Subcutaneous abdominal adipose tissue (tissue), 5 donors: ENCODE measurements around the gene DENND10.
"Not testable (repeated sequence)": the region's sequence is repeated elsewhere in the genome, so short reads cannot be mapped to it uniquely, and the experiment has no call there.

ENCODE experiments used
- H3K27ac ChIP-seq: one replicate; pipeline ENCODE4 v1.7.0; 2013; ENCODE audit warnings: low read depth, mild to moderate bottlenecking, inconsistent platforms, low read length, moderate library complexity
- H3K27me3 ChIP-seq, 5 donors: one replicate each; pipeline ENCODE4 v1.7.0; 2013; ENCODE audit warnings: low read length in 5 of 5, inconsistent platforms in 1 of 5; ENCODE audit not compliant: control insufficient read depth in 5 of 5, insufficient read depth in 4 of 5
- H3K36me3 ChIP-seq, 5 donors: one replicate each; pipeline ENCODE4 v1.7.0; 2013; ENCODE audit warnings: low read length in 5 of 5; ENCODE audit not compliant: control insufficient read depth in 5 of 5, insufficient read depth in 5 of 5
- H3K4me1 ChIP-seq, 5 donors: one replicate each; pipeline ENCODE4 v1.7.0; 2013; ENCODE audit warnings: low read length in 5 of 5, mild to moderate bottlenecking in 3 of 5, moderate library complexity in 1 of 5; ENCODE audit not compliant: control insufficient read depth in 5 of 5, insufficient read depth in 5 of 5
- H3K4me3 ChIP-seq, 5 donors: one replicate each; pipeline ENCODE4 v1.7.0; 2013; ENCODE audit warnings: low read length in 5 of 5, low read depth in 1 of 5
- H3K9ac ChIP-seq, 5 donors: one replicate each; pipeline ENCODE4 v1.7.0; 2013; ENCODE audit warnings: low read length in 5 of 5, mild to moderate bottlenecking in 4 of 5, moderate library complexity in 3 of 5
- H3K9me3 ChIP-seq, 5 donors: one replicate each; pipeline ENCODE4 v1.7.0; 2013; ENCODE audit warnings: low read length in 5 of 5; ENCODE audit not compliant: control insufficient read depth in 5 of 5
- donor health status: healthy.
- donor health status: healthy.
- donor health status: healthy.
- donor health status: healthy.
- donor health status: healthy.

The DENND10 gene

DNA sequence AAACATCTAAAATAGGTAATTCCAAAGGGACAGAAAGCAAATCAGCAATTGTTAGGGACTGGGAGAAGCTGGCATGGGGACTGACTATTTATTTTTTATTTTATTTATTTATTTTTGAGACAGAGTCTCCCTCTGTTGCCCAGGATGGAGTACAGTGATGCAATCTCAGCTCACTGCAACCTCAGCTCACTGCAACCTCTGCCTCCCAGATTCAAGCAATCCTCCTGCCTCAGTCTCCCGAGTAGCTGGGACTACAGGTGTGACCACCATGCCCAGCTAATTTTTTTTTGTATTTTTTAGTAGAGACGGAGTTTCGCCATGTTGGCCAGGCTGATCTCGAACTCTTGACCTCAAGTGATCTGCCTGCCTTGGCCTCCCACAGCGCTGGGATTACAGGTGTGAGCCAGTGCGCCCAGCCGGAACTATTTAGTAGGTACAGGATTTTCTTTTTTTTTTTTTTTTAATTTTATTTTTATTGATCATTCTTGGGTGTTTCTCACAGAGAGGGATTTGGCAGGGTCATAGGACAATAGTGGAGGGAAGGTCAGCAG lies 77.0 kb downstream of the DENND10 start:
- peaks cover 3 to 27% (median 23%) of the 10 kb centered on the region in 5 donors for H3K4me1 ChIP-seq
- not testable (repeated sequence) for H3K9me3 ChIP-seq, H3K9ac ChIP-seq, H3K36me3 ChIP-seq, H3K4me3 ChIP-seq, H3K27me3 ChIP-seq, H3K27ac ChIP-seq

DNA sequence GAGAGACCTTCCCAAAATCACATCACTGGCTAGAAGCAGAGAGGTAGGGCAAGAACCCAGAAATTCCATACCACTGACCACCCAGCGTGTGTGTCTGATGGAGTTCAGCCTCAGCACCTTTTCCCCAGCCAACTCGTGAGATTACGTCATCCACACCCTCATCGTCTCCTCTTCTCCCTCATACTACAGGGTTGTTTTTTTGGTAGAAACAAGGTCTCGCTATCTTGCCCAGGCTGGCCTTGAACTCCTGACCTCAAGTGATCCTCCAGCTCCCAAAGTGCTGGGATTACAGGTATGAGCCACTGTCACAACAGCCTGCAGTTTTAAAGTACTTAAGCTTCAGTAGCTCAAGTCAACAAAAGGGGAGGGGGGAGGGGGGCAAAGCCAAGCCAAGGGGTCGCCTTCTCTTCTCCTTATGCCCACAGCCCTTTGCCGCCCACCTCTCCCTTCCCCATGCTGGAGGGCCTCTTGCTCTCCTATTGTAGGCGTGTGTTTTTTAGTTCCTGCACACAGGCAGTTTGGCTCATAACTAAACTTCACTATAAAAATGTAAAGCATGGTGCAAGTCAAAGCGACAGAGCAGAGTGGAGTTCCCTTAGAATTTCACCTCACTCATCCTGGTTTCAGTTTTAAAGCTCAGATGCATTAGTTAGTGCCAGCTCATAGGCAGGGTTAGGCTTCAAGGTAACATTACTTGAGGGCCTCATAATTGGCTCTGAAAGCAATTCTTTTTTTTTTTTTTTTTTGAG lies 79.9 kb downstream of the DENND10 start:
- H3K36me3 ChIP-seq, result no peaks in the 10 kb centered on the region
- H3K4me1 ChIP-seq, result peaks cover 0 to 4% (median 4%) of the 10 kb centered on the region in 5 donors
- no peaks in the 10 kb centered on the region for H3K9me3 ChIP-seq
- no peak overlapping the region for H3K9ac ChIP-seq
- H3K4me3 ChIP-seq, result no peak overlapping the region
- H3K27me3 ChIP-seq, result no peaks in the 10 kb centered on the region
- H3K27ac ChIP-seq, result no peak overlapping the region
